Spleen (tissue), 7 donors: ENCODE measurements around the gene C10orf62.

Experiments
- POLR2A ChIP-seq, 3 donors: fragments of 450-650 bp; IDR thresholded peaks; one replicate each; pipeline ENCODE4 v1.5.1; 2017; ENCODE audit warnings: antibody characterized with exemption in 3 of 3, mild to moderate bottlenecking in 1 of 3
- POLR2AphosphoS5 ChIP-seq, 3 donors: sonication (generic); formaldehyde crosslinking; IDR thresholded peaks; one replicate each; pipeline ENCODE4 v1.5.1; 2017; ENCODE audit warnings: antibody characterized with exemption in 3 of 3
- TF ChIP-seq, protein P1 (sequence below), 11 experiments: fragments of 200-600 bp in 7 of 11; fragments of 450-650 bp in 4 of 11; sonication (generic) in 4 of 11; IDR thresholded peaks in 8 of 11; conservative IDR thresholded peaks in 3 of 11; 1 replicate in 7 of 11; 2 replicates in 4 of 11; pipeline versions ENCODE4 v1.4.0 to v1.8.0; 2016 to 2021; ENCODE audit warnings: antibody characterized with exemption in 11 of 11, inconsistent platforms in 4 of 11, mild to moderate bottlenecking in 1 of 11
- donor health status: DM: no; HTN: no; CAD: no; lungs with moderate emphysema.
- donor health status: DM: no; HTN: no; CAD: no.
- donor health status: DM: no; HTN: no; CAD: no.

DNA sequence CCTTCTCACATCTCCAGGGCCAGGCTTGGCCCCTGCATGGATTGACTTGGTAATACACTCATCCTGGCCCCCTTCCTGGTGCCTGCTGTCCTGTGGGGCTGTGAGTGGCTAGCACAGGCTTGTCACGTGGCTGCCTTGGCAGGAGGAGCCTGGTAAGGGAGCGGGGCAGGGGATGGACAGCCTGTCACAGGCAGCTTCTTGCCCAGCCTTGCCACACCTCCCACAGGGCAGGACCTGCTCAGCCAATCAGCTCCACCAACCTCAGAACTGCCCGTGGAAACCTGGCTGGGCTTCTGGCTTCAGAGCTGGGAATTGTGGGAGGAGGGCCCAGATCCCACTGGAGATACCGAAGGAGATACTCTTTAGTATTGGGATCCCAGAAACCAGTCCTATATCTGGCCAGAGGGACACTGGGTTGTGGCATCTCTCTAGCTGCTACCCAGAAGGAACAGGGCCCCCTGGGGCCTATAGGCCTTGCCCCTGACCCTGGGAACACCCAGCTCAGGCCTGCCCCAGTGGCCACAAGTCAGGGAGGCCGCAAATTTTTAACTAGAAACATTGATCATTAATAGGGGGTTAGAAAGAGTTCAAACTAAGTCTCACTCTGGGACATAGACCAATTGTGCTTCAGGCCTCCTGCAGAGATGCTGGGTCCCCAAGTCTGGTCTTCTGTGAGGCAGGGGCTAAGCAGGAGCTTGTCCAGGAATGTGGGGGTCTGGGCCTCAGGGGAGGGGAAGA lies 5.3 kb upstream of the C10orf62 start, which contains the start of gene HOGA1:
- TF ChIP-seq, protein P1, sequence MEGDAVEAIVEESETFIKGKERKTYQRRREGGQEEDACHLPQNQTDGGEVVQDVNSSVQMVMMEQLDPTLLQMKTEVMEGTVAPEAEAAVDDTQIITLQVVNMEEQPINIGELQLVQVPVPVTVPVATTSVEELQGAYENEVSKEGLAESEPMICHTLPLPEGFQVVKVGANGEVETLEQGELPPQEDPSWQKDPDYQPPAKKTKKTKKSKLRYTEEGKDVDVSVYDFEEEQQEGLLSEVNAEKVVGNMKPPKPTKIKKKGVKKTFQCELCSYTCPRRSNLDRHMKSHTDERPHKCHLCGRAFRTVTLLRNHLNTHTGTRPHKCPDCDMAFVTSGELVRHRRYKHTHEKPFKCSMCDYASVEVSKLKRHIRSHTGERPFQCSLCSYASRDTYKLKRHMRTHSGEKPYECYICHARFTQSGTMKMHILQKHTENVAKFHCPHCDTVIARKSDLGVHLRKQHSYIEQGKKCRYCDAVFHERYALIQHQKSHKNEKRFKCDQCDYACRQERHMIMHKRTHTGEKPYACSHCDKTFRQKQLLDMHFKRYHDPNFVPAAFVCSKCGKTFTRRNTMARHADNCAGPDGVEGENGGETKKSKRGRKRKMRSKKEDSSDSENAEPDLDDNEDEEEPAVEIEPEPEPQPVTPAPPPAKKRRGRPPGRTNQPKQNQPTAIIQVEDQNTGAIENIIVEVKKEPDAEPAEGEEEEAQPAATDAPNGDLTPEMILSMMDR (IDR thresholded peaks at IDR 0.05 in 8 of 11, conservative IDR thresholded peaks at IDR 0.05 in 3 of 11) = no peak
- TF ChIP-seq POLR2A (IDR thresholded peaks at IDR 0.05) (no peak), POLR2AphosphoS5 (IDR thresholded peaks at IDR 0.05) (no peak)
